Smooth muscle cell (in vitro differentiated cells): ENCODE results near the gene PYGB. TPM values are rescaled to one million over a fixed set of nuclear protein-coding genes. Genes with fewer than 3 reads are reported as not detected.

ENCODE experiments used
- DNase-seq: peaks from one replicate; lab custom pipeline; 2025; ENCODE audit not compliant: unreplicated experiment; lab: John Stamatoyannopoulos, UW
- H2AFZ ChIP-seq: fragments of 200-600 bp; sonication (generic); 2 replicates; pipeline ENCODE4 v1.6.0; 2016; ENCODE audit warnings: antibody characterized with exemption, low read depth, mild to moderate bottlenecking
- H3F3A ChIP-seq: fragments of 200-600 bp; sonication (generic); 2 replicates; pipeline ENCODE4 v1.6.0; 2017; ENCODE audit warnings: antibody characterized with exemption, low read depth
- H3K27ac ChIP-seq: fragments of 200-600 bp; sonication (generic); 2 replicates; pipeline ENCODE4 v1.5.1; 2016; ENCODE audit warnings: low read depth, mild to moderate bottlenecking
- H3K27me3 ChIP-seq: fragments of 200-600 bp; sonication (generic); 2 replicates; pipeline ENCODE4 v1.6.1; 2016; ENCODE audit warnings: low read depth, mild to moderate bottlenecking
- H3K36me3 ChIP-seq: fragments of 200-600 bp; sonication (generic); 2 replicates; pipeline ENCODE4 v1.5.1; 2016; ENCODE audit warnings: low read depth
- H3K4me1 ChIP-seq: fragments of 200-600 bp; sonication (generic); 2 replicates; pipeline ENCODE4 v1.5.1; 2016; ENCODE audit warnings: low read depth
- H3K4me2 ChIP-seq: fragments of 200-600 bp; sonication (generic); 2 replicates; pipeline ENCODE4 v1.6.0; 2016; ENCODE audit warnings: mild to moderate bottlenecking
- H3K4me3 ChIP-seq: fragments of 200-600 bp; sonication (generic); 2 replicates; pipeline ENCODE4 v1.5.1; 2016; ENCODE audit warnings: mild to moderate bottlenecking
- H3K79me2 ChIP-seq: fragments of 200-600 bp; sonication (generic); 2 replicates; pipeline ENCODE4 v1.6.0; 2016; ENCODE audit warnings: low read depth, mild to moderate bottlenecking
- H3K9ac ChIP-seq: fragments of 200-600 bp; sonication (generic); 2 replicates; pipeline ENCODE4 v1.6.0; 2016; ENCODE audit warnings: low read depth
- H3K9me3 ChIP-seq: fragments of 200-600 bp; sonication (generic); replicated peaks from 2 replicates; pipeline ENCODE4 v1.5.1; 2016; ENCODE audit warnings: low read depth
- H4K20me1 ChIP-seq: fragments of 200-600 bp; sonication (generic); 2 replicates; pipeline ENCODE4 v1.6.0; 2016; ENCODE audit warnings: low read depth
- WGBS: methylation state at CpG from one replicate; pipeline ENCODE4 v1.1.7; 2016; ENCODE audit warnings: low lambda C conversion rate; 5-methylcytosine and 5-hydroxymethylcytosine counted together
- polyA plus RNA-seq: library from polyadenylated mRNA; unstranded; fragments of >200 nt; fragmentation: Nextera tagmentation; extraction: Ambion mirVana; gene quantifications from 2 replicates; pipeline ENCODE4 v1.2.1, GENCODE V29; 2016
- small RNA-seq: library from RNA; depleted of rRNA; stranded (forward); fragments of <200 nt; gene quantifications from one replicate; pipeline ENCODE3, GENCODE V24; 2014
- total RNA-seq: library from RNA; depleted of rRNA; stranded (reverse); fragments of >200 nt; gene quantifications from 2 replicates; pipeline ENCODE4 v1.2.3, GENCODE V29; 2014
- TF ChIP-seq, protein P1 (sequence below): fragments of 200-600 bp; sonication (generic); IDR thresholded peaks from 2 replicates; pipeline ENCODE4 v1.5.1; 2017; ENCODE audit warnings: borderline replicate concordance, mild to moderate bottlenecking, antibody characterized with exemption; ENCODE audit not compliant: insufficient read depth, poor library complexity, severe bottlenecking

The PYGB gene
- total and polyA plus RNA-seq, 2 experiments from 2014 or later, result 31.8 to 39.4 TPM

DNA sequence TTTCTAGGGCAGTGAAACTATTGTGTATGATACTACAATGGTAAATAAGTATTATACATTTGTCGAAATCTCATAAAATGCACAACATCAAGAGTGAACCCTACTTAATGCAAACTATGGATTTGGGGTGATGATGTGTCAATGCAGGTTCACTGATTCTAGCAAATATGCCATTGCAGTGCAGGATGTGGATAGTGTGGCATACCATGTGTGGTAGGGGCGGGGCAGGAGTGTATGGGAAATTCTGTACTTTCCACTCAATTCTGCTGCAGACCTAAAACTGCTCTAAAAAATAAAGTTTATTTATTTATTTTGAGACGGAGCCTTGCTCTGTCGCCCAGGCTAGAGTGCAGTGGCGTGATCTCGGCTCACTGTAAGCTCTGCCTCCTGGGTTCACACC, 98.5 kb downstream of the PYGB start:
- Histone ChIP-seq H3K27ac (no peak overlapping the region), H2AFZ (no peak overlapping the region), H3K27me3 (no peaks in the 10 kb centered on the region), H4K20me1 (peaks cover 31% of the 10 kb centered on the region), H3K9me3 (no peaks in the 10 kb centered on the region), H3K9ac (no peak overlapping the region), H3F3A (no peaks in the 10 kb centered on the region), H3K36me3 (no peaks in the 10 kb centered on the region), H3K4me2 (no peak overlapping the region), H3K79me2 (peaks cover 30% of the 10 kb centered on the region), H3K4me3 (no peak overlapping the region), H3K4me1 (no peaks in the 10 kb centered on the region)
- TF ChIP-seq, protein P1, sequence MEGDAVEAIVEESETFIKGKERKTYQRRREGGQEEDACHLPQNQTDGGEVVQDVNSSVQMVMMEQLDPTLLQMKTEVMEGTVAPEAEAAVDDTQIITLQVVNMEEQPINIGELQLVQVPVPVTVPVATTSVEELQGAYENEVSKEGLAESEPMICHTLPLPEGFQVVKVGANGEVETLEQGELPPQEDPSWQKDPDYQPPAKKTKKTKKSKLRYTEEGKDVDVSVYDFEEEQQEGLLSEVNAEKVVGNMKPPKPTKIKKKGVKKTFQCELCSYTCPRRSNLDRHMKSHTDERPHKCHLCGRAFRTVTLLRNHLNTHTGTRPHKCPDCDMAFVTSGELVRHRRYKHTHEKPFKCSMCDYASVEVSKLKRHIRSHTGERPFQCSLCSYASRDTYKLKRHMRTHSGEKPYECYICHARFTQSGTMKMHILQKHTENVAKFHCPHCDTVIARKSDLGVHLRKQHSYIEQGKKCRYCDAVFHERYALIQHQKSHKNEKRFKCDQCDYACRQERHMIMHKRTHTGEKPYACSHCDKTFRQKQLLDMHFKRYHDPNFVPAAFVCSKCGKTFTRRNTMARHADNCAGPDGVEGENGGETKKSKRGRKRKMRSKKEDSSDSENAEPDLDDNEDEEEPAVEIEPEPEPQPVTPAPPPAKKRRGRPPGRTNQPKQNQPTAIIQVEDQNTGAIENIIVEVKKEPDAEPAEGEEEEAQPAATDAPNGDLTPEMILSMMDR, result no peak
- no peak for DNase-seq
- 95% methylated on average over 6 of the region's 6 CpGs for WGBS

Small RNAs within 50 kb of the gene (small RNA-seq; reads per million reads assigned to genes)
- gene AL035252.4 (not detected), gene AL121772.2 (0.16 reads per million), gene RF00019 (not detected)

Other genes starting within 250 kb of the PYGB start
- 0.45 and 2.8 TPM in 2 replicates for gene ACSS1, start 189.9 kb upstream of the PYGB start, total RNA-seq
- 1.9 and 2.4 TPM in 2 replicates for gene ACSS1, start 189.9 kb upstream of the PYGB start, polyA plus RNA-seq
- not detected in 2 replicates for gene VSX1, start 165.9 kb upstream of the PYGB start, total RNA-seq
- gene VSX1, start 165.9 kb upstream of the PYGB start, polyA plus RNA-seq, result not detected in 2 replicates
- gene ENTPD6, start 52.4 kb upstream of the PYGB start, total RNA-seq, result 12.6 and 30.1 TPM in 2 replicates
- gene ENTPD6, start 52.4 kb upstream of the PYGB start, polyA plus RNA-seq, result 19.9 and 34.0 TPM in 2 replicates
- 18.5 and 18.7 TPM in 2 replicates for gene ABHD12, start 142.8 kb downstream of the PYGB start, total RNA-seq
- gene ABHD12, start 142.8 kb downstream of the PYGB start, polyA plus RNA-seq, result 41.8 and 53.9 TPM in 2 replicates
- gene GINS1, start 159.6 kb downstream of the PYGB start, total RNA-seq, result 5.8 and 9.3 TPM in 2 replicates
- gene GINS1, start 159.6 kb downstream of the PYGB start, polyA plus RNA-seq, result 3.4 and 5.9 TPM in 2 replicates